A673 (cell line): ENCODE results near the gene FRMD4A.

Source experiments
- CTCF ChIP-seq: fragments of 300-800, 200-600 bp; sonication (generic); conservative IDR thresholded peaks from 2 replicates; pipeline ENCODE4 v1.5.1; 2017; ENCODE audit warnings: low read depth, mild to moderate bottlenecking, antibody characterized with exemption, low read length, moderate library complexity, mixed read lengths
- EZH2 ChIP-seq: fragments of 200-600 bp; sonication (generic); IDR thresholded peaks from 2 replicates; pipeline ENCODE4 v1.6.1; 2017; ENCODE audit warnings: borderline replicate concordance, low read depth, mild to moderate bottlenecking, mixed read lengths, antibody characterized with exemption, low read length; ENCODE audit not compliant: poor library complexity, severe bottlenecking

GRCh38 chr10:14180911-14181566 is 149.7 kb downstream of the FRMD4A start:
- no peak for TF ChIP-seq CTCF
- no peak for TF ChIP-seq EZH2
